Ectodermal cell (in vitro differentiated cells): ENCODE results near the gene EXOC7.
"Not testable (repeated sequence)": the region's sequence is repeated elsewhere in the genome, so short reads cannot be mapped to it uniquely, and the experiment has no call there.

Source experiments
- H3K27ac ChIP-seq: 2 replicates; pipeline ENCODE4 v1.7.0; 2013; ENCODE audit warnings: mild to moderate bottlenecking, low read depth, low read length; ENCODE audit not compliant: insufficient read depth, poor library complexity, severe bottlenecking
- H3K27me3 ChIP-seq: 2 replicates; pipeline ENCODE4 v1.7.0; 2013; ENCODE audit warnings: mild to moderate bottlenecking, low read length; ENCODE audit not compliant: insufficient read depth, control insufficient read depth, poor library complexity, severe bottlenecking
- H3K36me3 ChIP-seq: one replicate; pipeline ENCODE4 v1.7.0; 2013; ENCODE audit warnings: low read length; ENCODE audit not compliant: control insufficient read depth, insufficient read depth
- H3K4me1 ChIP-seq: one replicate; pipeline ENCODE4 v1.7.0; 2013; ENCODE audit warnings: low read length; ENCODE audit not compliant: control insufficient read depth, insufficient read depth
- H3K4me3 ChIP-seq: 2 replicates; pipeline ENCODE4 v1.7.0; 2013; ENCODE audit warnings: low read depth, low read length, control low read depth; ENCODE audit not compliant: insufficient read depth
- H3K9me3 ChIP-seq: 2 replicates; pipeline ENCODE4 v1.7.0; 2013; ENCODE audit warnings: mild to moderate bottlenecking, low read length, moderate library complexity; ENCODE audit not compliant: control insufficient read depth
- WGBS, 2 experiments: methylation state at CpG; one replicate each; pipeline ENCODE4 v1.1.7; 2013; ENCODE audit warnings: missing lambda C conversion rate in 2 of 2; 5-methylcytosine and 5-hydroxymethylcytosine counted together

The EXOC7 gene

GRCh38 chr17:76050538-76051467, 52.8 kb downstream of the EXOC7 start:
- H3K4me1 ChIP-seq = no peaks in the 10 kb centered on the region
- 95 to 97% methylated on average over 11 of the region's 11 CpGs for WGBS, 2 experiments
- H3K27ac ChIP-seq = no peak overlapping the region
- H3K9me3 ChIP-seq = no peaks in the 10 kb centered on the region
- peaks cover 38% of the 10 kb centered on the region for H3K36me3 ChIP-seq
- no peaks in the 10 kb centered on the region for H3K27me3 ChIP-seq
- H3K4me3 ChIP-seq = no peak overlapping the region

GRCh38 chr17:76049836-76050537, 53.6 kb downstream of the EXOC7 start:
- no peaks in the 10 kb centered on the region for H3K27me3 ChIP-seq
- no peaks in the 10 kb centered on the region for H3K9me3 ChIP-seq
- no peak overlapping the region for H3K4me3 ChIP-seq
- no peak overlapping the region for H3K27ac ChIP-seq
- WGBS, 2 experiments = 93 to 95% methylated on average over 15 of the region's 15 CpGs
- no peaks in the 10 kb centered on the region for H3K4me1 ChIP-seq
- peaks cover 45% of the 10 kb centered on the region for H3K36me3 ChIP-seq

- H3K36me3 ChIP-seq = peaks cover 46% of the 10 kb centered on the region
Observed at GRCh38 chr17:76049239-76049638, 54.3 kb downstream of the EXOC7 start.

GRCh38 chr17:76048711-76049110, 54.9 kb downstream of the EXOC7 start:
- Histone ChIP-seq H3K4me1 (no peaks in the 10 kb centered on the region), H3K4me3 (no peak overlapping the region), H3K27ac (no peak overlapping the region), H3K9me3 (no peaks in the 10 kb centered on the region), H3K27me3 (no peaks in the 10 kb centered on the region), H3K36me3 (peaks cover 48% of the 10 kb centered on the region)
- WGBS, 2 experiments = 92 to 97% methylated on average over 9 of the region's 9 CpGs

More at GRCh38 chr17:76049239-76049638, 54.3 kb downstream of the EXOC7 start:
- H3K27me3 ChIP-seq = no peaks in the 10 kb centered on the region
- 92 to 98% methylated on average over 3 of the region's 3 CpGs for WGBS, 2 experiments
- no peak overlapping the region for H3K4me3 ChIP-seq
- no peaks in the 10 kb centered on the region for H3K9me3 ChIP-seq
- H3K27ac ChIP-seq = no peak overlapping the region
- H3K4me1 ChIP-seq = no peaks in the 10 kb centered on the region

GRCh38 chr17:76048025-76048605, 55.5 kb downstream of the EXOC7 start:
- H3K36me3 ChIP-seq = peaks cover 54% of the 10 kb centered on the region
- H3K9me3 ChIP-seq = no peaks in the 10 kb centered on the region
- H3K4me3 ChIP-seq = no peak overlapping the region
- WGBS, 2 experiments = 95% methylated on average over 9 of the region's 9 CpGs
- no peak overlapping the region for H3K27ac ChIP-seq
- no peaks in the 10 kb centered on the region for H3K27me3 ChIP-seq
- no peaks in the 10 kb centered on the region for H3K4me1 ChIP-seq

- Histone ChIP-seq H3K4me3 (no peak overlapping the region), H3K36me3 (peaks cover 60% of the 10 kb centered on the region), H3K4me1 (no peaks in the 10 kb centered on the region), H3K27ac (no peak overlapping the region), H3K27me3 (no peaks in the 10 kb centered on the region), H3K9me3 (no peaks in the 10 kb centered on the region)
- 96 to 97% methylated on average over 8 of the region's 8 CpGs for WGBS, 2 experiments
Observed at GRCh38 chr17:76046064-76046463, 57.5 kb downstream of the EXOC7 start.

- H3K9me3 ChIP-seq, H3K4me1 ChIP-seq, H3K27ac ChIP-seq, H3K27me3 ChIP-seq, H3K4me3 ChIP-seq: not testable (repeated sequence)
- peaks cover 62% of the 10 kb centered on the region for H3K36me3 ChIP-seq
- WGBS, 2 experiments = 95 to 96% methylated on average over 11 of the region's 11 CpGs
Observed at GRCh38 chr17:76044475-76045007, 59.0 kb downstream of the EXOC7 start.

GRCh38 chr17:76042868-76043267, 60.7 kb downstream of the EXOC7 start:
- 94 to 96% methylated on average over 3 of the region's 3 CpGs for WGBS, 2 experiments
- H3K4me1 ChIP-seq, H3K27ac ChIP-seq, H3K4me3 ChIP-seq, H3K27me3 ChIP-seq, H3K9me3 ChIP-seq: not testable (repeated sequence)
- H3K36me3 ChIP-seq = peaks cover 68% of the 10 kb centered on the region

- no peaks in the 10 kb centered on the region for H3K9me3 ChIP-seq
- no peak overlapping the region for H3K27ac ChIP-seq
- no peak overlapping the region for H3K4me3 ChIP-seq
- peaks cover 10% of the 10 kb centered on the region for H3K4me1 ChIP-seq
- WGBS, 2 experiments = 54 to 63% methylated on average over 6 of the region's 6 CpGs
- peaks cover 55% of the 10 kb centered on the region for H3K36me3 ChIP-seq
- no peaks in the 10 kb centered on the region for H3K27me3 ChIP-seq
Observed at GRCh38 chr17:76040376-76040775, 63.2 kb downstream of the EXOC7 start.

- no peaks in the 10 kb centered on the region for H3K9me3 ChIP-seq
- peaks cover 10% of the 10 kb centered on the region for H3K4me1 ChIP-seq
- WGBS, 2 experiments = 88 to 94% methylated on average over 6 of the region's 6 CpGs
- no peak overlapping the region for H3K4me3 ChIP-seq
- H3K27me3 ChIP-seq = no peaks in the 10 kb centered on the region
- peaks cover 46% of the 10 kb centered on the region for H3K36me3 ChIP-seq
- no peak overlapping the region for H3K27ac ChIP-seq
Observed at GRCh38 chr17:76039121-76039520, 64.5 kb downstream of the EXOC7 start.
